Neuronal stem cell (in vitro differentiated cells): ENCODE data around the gene NUP62.

Experiments used
- DNase-seq: peaks from one replicate; pipeline ENCODE4 v3.0.0-alpha.2; 2013; ENCODE audit warnings: low spot score
- H2AFZ ChIP-seq: one replicate; pipeline ENCODE4 v1.6.1; 2013; ENCODE audit warnings: mild to moderate bottlenecking, low read length, inconsistent platforms
- H2AK5ac ChIP-seq: 2 replicates; pipeline ENCODE4 v1.6.1; 2013; ENCODE audit warnings: low read depth, mild to moderate bottlenecking, inconsistent platforms, low read length, moderate library complexity, mixed read lengths
- H2BK120ac ChIP-seq: 2 replicates; pipeline ENCODE4 v1.6.1; 2013; ENCODE audit warnings: low read depth, mild to moderate bottlenecking, inconsistent platforms, low read length, moderate library complexity, mixed read lengths
- H2BK12ac ChIP-seq: one replicate; pipeline ENCODE4 v1.6.1; 2013; ENCODE audit warnings: low read length, inconsistent platforms
- H2BK15ac ChIP-seq: 2 replicates; pipeline ENCODE4 v1.6.1; 2013; ENCODE audit warnings: mild to moderate bottlenecking, low read length, inconsistent platforms, mixed read lengths
- H2BK5ac ChIP-seq: one replicate; pipeline ENCODE4 v1.6.1; 2013; ENCODE audit warnings: inconsistent platforms, mild to moderate bottlenecking, low read length, moderate library complexity
- H3K14ac ChIP-seq: one replicate; pipeline ENCODE4 v1.6.1; 2013; ENCODE audit warnings: low read length, inconsistent platforms
- H3K18ac ChIP-seq: 2 replicates; pipeline ENCODE4 v1.6.1; 2013; ENCODE audit warnings: low read length, inconsistent platforms
- H3K23ac ChIP-seq: 2 replicates; pipeline ENCODE4 v1.6.1; 2013; ENCODE audit warnings: low read depth, mild to moderate bottlenecking, mixed read lengths, low read length, inconsistent platforms; ENCODE audit not compliant: poor library complexity
- H3K27ac ChIP-seq: replicated peaks from 3 replicates; pipeline ENCODE4 v1.5.1; 2013; ENCODE audit warnings: low read length, inconsistent platforms
- H3K27me3 ChIP-seq, 3 experiments: 2 replicates each; pipeline ENCODE4 v1.6.1; 2013; ENCODE audit warnings: low read length in 3 of 3, mild to moderate bottlenecking in 2 of 3, inconsistent platforms in 1 of 3, low read depth in 1 of 3, mixed read lengths in 1 of 3, moderate library complexity in 1 of 3; ENCODE audit not compliant: control insufficient read depth in 3 of 3, insufficient read depth in 3 of 3
- H3K36me3 ChIP-seq, 2 donors: replicated peaks in 1 of 2; 2 replicates each; pipeline ENCODE4 v1.6.1; 2013; ENCODE audit warnings: low read length in 2 of 2; ENCODE audit not compliant: control insufficient read depth in 2 of 2, insufficient read depth in 2 of 2
- H3K4ac ChIP-seq: 2 replicates; pipeline ENCODE4 v1.6.1; 2013; ENCODE audit warnings: inconsistent platforms, mild to moderate bottlenecking, low read length, moderate library complexity
- H3K4me1 ChIP-seq, 2 donors: 1 replicate in 1 of 2; 2 replicates in 1 of 2; pipeline ENCODE4 v1.6.1; 2013; ENCODE audit warnings: low read length in 2 of 2, low read depth in 1 of 2; ENCODE audit not compliant: control insufficient read depth in 2 of 2, insufficient read depth in 1 of 2
- H3K4me2 ChIP-seq: one replicate; pipeline ENCODE4 v1.6.1; 2013; ENCODE audit warnings: mild to moderate bottlenecking, low read length, inconsistent platforms; ENCODE audit not compliant: insufficient read depth, poor library complexity, severe bottlenecking
- H3K4me3 ChIP-seq, 2 donors: 2 replicates each; pipeline ENCODE4 v1.5.1; 2013; ENCODE audit warnings: low read length in 2 of 2, mild to moderate bottlenecking in 2 of 2, inconsistent platforms in 1 of 2, moderate library complexity in 1 of 2
- H3K79me1 ChIP-seq: one replicate; pipeline ENCODE4 v1.6.1; 2013; ENCODE audit warnings: low read depth, mild to moderate bottlenecking, inconsistent platforms, low read length, moderate library complexity
- H3K9ac ChIP-seq: one replicate; pipeline ENCODE4 v1.6.1; 2013; ENCODE audit warnings: mild to moderate bottlenecking, low read depth, low read length, inconsistent platforms; ENCODE audit not compliant: poor library complexity
- H3K9me3 ChIP-seq, 2 donors: replicated peaks in 1 of 2; 2 replicates each; pipeline versions ENCODE3 to v1.6.1; 2013; ENCODE audit warnings: low read length in 2 of 2, mild to moderate bottlenecking in 2 of 2, inconsistent platforms in 1 of 2, low read depth in 1 of 2, mixed read lengths in 1 of 2, moderate library complexity in 1 of 2; ENCODE audit not compliant: control insufficient read depth in 2 of 2, insufficient read depth in 1 of 2
- H4K8ac ChIP-seq: one replicate; pipeline ENCODE4 v1.6.1; 2013; ENCODE audit warnings: low read depth, mild to moderate bottlenecking, inconsistent platforms, low read length, moderate library complexity
- H4K91ac ChIP-seq: one replicate; pipeline ENCODE4 v1.6.1; 2013; ENCODE audit warnings: low read length, low read depth, mild to moderate bottlenecking, inconsistent platforms; ENCODE audit not compliant: poor library complexity
- WGBS, 2 donors: extraction: QIAGEN DNeasy Blood & Tissue Kit; methylation state at CpG; one replicate each; pipeline ENCODE4 v1.1.7; 2013; ENCODE audit warnings: missing lambda C conversion rate in 2 of 2, mixed read lengths in 1 of 2; ENCODE audit not compliant: insufficient read length in 2 of 2, insufficient replicate concordance in 1 of 2; ENCODE audit errors: extremely low coverage in 2 of 2; 5-methylcytosine and 5-hydroxymethylcytosine counted together

NUP62 gene

DNA sequence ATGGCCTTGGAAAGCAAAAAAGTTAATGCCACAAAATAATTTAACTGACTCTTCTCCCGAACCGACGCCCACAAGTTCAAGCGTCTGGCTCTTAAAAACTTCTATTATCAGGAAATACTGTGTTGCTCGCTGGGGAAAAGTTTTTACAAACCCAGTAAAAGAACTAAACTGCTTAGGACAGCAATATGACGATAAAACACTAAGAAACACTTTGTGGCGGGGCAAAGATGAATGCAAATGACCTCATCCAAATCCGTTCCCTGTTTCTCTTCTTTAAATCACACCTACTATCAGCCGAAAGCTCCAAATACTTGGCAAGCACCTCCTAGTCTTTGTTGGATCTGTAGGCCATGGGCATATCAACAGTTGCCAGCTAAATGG, 26.8 kb upstream of the NUP62 start:
- Histone ChIP-seq H3K4me2 (no peak overlapping the region), H3K27me3 (no peaks in the 10 kb centered on the region), H3K4ac (no peak overlapping the region), H3K18ac (no peak overlapping the region), H3K36me3 (no peaks in the 10 kb centered on the region), H2BK15ac (no peak overlapping the region), H3K27ac (no peak overlapping the region), H4K91ac (no peak overlapping the region), H3K9me3 (peaks cover 2 to 3% of the 10 kb centered on the region in 2 donors), H3K23ac (no peak overlapping the region), H3K4me1 (peaks cover 0 to 4% of the 10 kb centered on the region in 2 donors), H2BK12ac (no peak overlapping the region), H3K4me3 (no peak overlapping the region), H2AK5ac (no peak overlapping the region), H3K14ac (no peak overlapping the region), H3K9ac (no peak overlapping the region), H3K79me1 (no peaks in the 10 kb centered on the region), H2BK120ac (no peak overlapping the region), H2BK5ac (no peak overlapping the region), H2AFZ (no peak overlapping the region), H4K8ac (no peak overlapping the region)
- WGBS, 2 donors = no CpG with 5 or more reads among the region's 9 CpGs
- DNase-seq = no peak

DNA sequence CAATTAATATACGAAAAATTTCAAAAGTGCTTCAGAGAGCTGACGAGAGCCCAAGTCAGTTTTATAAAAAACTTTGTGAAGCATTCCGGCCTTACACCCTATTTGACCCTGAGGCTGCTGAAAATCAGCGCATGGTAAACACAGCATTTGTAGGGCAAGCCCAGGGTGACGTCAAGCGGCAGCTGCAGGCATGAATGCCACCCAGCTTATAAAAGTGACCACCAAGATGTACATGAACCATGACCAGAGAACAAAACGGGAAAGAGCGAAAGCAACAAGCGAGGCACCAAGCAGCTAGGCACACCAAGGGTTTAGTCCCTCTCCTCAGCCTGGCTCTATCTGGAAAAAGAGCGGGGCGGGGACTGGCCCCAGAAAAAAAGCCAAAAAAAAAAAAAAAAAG, 25.6 kb upstream of the NUP62 start:
- Histone ChIP-seq H3K4ac (no peak overlapping the region), H2AK5ac (no peak overlapping the region), H2BK5ac (no peak overlapping the region), H3K79me1 (no peaks in the 10 kb centered on the region), H3K4me2 (no peak overlapping the region), H4K91ac (no peak overlapping the region), H3K9me3 (peaks cover 2 to 3% of the 10 kb centered on the region in 2 donors), H3K27me3 (no peaks in the 10 kb centered on the region), H3K36me3 (no peaks in the 10 kb centered on the region), H2AFZ (no peak overlapping the region), H3K27ac (no peak overlapping the region), H3K9ac (no peak overlapping the region), H2BK15ac (no peak overlapping the region), H4K8ac (no peak overlapping the region), H3K4me1 (peaks cover 0 to 7% of the 10 kb centered on the region in 2 donors), H3K4me3 (no peak overlapping the region), H2BK12ac (no peak overlapping the region), H3K23ac (no peak overlapping the region), H3K14ac (no peak overlapping the region), H3K18ac (no peak overlapping the region), H2BK120ac (no peak overlapping the region)
- no peak for DNase-seq
- no CpG with 5 or more reads among the region's 11 CpGs for WGBS, 2 donors

DNA sequence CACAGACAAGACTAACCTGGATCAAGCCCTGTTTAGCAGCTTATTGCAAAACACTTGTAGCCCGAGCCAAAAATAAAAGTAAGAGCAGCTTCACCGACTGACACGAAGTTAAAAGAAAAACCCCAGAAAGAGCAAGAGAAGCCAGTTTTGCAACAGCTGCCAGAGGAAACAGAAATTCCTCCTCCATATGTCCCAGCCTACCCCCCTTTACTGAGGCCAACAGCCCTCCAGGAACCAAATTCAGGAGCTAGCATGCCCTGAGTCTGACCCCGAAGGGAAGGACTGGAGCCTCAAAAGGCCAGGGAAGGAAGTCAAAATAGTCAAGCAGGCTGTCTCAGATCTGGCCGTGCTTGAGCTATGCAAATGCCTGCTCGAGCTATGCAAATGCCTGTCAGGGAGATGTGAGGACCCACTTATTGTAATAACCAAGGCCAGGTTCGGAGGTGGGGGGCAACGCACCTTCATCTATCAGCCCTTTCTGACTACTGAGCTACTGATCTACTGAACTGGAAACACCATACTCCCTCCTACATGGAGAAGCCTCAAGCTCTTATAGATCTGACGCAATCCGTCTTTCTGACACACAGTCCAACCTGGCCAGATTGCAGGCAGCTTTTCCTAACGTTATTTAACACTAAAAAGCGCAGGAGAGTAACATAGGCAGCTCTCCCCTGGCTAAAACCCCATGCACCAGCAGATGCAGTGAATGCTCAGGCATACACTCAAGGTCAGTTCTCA, 25.0 kb upstream of the NUP62 start:
- Histone ChIP-seq H3K27me3 (no peaks in the 10 kb centered on the region), H2AK5ac (no peak overlapping the region), H3K36me3 (no peaks in the 10 kb centered on the region), H4K91ac (peak overlapping the region; percentile 89), H3K4me2 (no peak overlapping the region), H2BK5ac (no peak overlapping the region), H2BK15ac (no peak overlapping the region), H3K23ac (no peak overlapping the region), H3K79me1 (no peaks in the 10 kb centered on the region), H3K4ac (no peak overlapping the region), H3K4me3 (no peak overlapping the region), H3K14ac (no peak overlapping the region), H3K9me3 (peaks cover 2 to 3% of the 10 kb centered on the region in 2 donors), H2AFZ (no peak overlapping the region), H3K27ac (no peak overlapping the region), H2BK120ac (no peak overlapping the region), H4K8ac (no peak overlapping the region), H2BK12ac (no peak overlapping the region), H3K18ac (no peak overlapping the region), H3K4me1 (peaks cover 0 to 10% of the 10 kb centered on the region in 2 donors), H3K9ac (no peak overlapping the region)
- DNase-seq = no peak
- no CpG with 5 or more reads among the region's 12 CpGs for WGBS, 2 donors

DNA sequence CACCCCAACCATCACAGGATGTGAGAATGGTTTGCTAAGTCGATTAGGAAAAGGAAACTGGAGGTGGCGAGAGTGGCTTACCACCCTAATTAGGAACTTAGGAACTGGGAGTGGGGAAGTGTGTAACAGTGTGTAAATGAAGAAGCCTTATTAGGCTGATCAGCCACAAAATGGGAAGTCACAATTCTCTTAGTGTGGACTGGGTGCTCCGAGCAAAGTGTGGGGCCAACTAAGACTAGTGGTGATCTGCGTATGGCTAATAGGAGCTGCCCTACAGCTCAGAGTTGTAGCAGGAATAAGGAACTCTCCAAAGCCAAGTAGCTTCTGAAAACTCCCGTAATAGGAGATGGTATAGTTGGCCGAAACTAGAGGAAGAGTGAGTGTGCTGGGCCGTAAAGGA, 24.1 kb upstream of the NUP62 start:
- H4K91ac ChIP-seq = no peak overlapping the region
- no peak overlapping the region for H3K23ac ChIP-seq
- H3K4me1 ChIP-seq = peaks cover 0 to 10% of the 10 kb centered on the region in 2 donors
- H3K9me3 ChIP-seq = peaks cover 2 to 3% of the 10 kb centered on the region in 2 donors
- no peak overlapping the region for H2AFZ ChIP-seq
- no peaks in the 10 kb centered on the region for H3K36me3 ChIP-seq
- H2BK5ac ChIP-seq = no peak overlapping the region
- no peak overlapping the region for H4K8ac ChIP-seq
- WGBS, 2 donors = no CpG with 5 or more reads among the region's 7 CpGs
- H3K27ac ChIP-seq = no peak overlapping the region
- no peak overlapping the region for H3K4me2 ChIP-seq
- H3K79me1 ChIP-seq = no peaks in the 10 kb centered on the region
- H3K4me3 ChIP-seq = no peak overlapping the region
- no peak overlapping the region for H2BK120ac ChIP-seq
- H3K9ac ChIP-seq = no peak overlapping the region
- peak overlapping the region; percentile 14 for H3K14ac ChIP-seq
- H2AK5ac ChIP-seq = no peak overlapping the region
- H3K18ac ChIP-seq = no peak overlapping the region
- DNase-seq = no peak
- no peak overlapping the region for H2BK12ac ChIP-seq
- H3K4ac ChIP-seq = no peak overlapping the region
- H2BK15ac ChIP-seq = no peak overlapping the region
- H3K27me3 ChIP-seq = no peaks in the 10 kb centered on the region
